ENCODE results near the gene LRRC41. TPM values are rescaled to one million over a fixed set of nuclear protein-coding genes. Genes with fewer than 3 reads are reported as not detected.
A peak's percentile ranks its signal among the peaks of the same experiment; 100 is the strongest.
"Not testable (repeated sequence)": the region's sequence is repeated elsewhere in the genome, so short reads cannot be mapped to it uniquely, and the experiment has no call there.

Gene LRRC41
- total and polyA plus RNA-seq, 2 of the 13 experiments (the other 11 are each of a cell fraction or from before 2014, with no cell fraction given), result 48.1 to 53.6 TPM

DNA sequence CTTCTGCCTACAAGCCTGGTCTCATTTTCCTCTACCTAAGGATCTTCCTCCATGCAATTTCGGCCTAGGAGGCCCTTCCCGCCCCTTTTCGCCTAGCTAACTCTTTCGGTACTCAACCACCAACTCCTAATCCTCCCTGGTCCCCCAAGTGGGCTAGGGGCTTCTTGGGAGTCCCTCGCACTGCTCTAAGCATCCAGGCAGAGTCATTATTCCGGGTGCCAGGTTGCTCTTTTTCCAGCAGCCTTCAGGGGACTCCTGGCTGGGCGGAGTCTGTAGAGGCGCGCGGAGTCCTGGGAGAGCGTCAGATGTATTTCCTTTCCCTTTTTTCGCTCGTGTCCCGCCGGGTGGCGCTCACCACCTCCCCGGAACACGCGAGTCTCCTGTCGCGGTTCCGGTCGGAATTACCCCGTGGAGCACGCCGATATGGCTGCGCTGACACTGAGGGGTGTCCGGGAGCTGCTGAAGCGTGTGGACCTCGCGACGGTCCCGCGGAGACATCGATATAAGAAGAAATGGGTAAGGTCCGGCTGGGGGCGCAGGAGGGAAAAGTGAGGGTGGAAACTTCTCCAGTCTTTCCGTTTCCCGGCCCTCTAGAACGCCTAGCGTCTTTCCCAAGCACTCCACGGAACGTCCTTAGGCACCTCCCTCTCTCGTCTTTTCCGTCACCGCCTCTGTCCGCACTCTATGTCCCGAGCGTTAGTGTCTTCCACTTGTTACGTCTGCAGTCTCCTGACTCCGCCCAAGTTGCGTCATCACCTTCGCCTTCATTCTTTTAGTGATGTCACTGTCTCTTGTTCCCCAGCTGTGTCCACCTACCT, 37.2 kb upstream of the LRRC41 start, which contains the start of gene NSUN4 (continued):
- no peak; a peak in 1 of 4 replicates for TF ChIP-seq REST (IDR thresholded peaks at IDR 0.05; ENCODE audit: borderline replicate concordance in 1 of 2, low read depth in 1 of 2, low read length in 2 of 2)
- TF ChIP-seq ZNF788 (CRISPR knock-in tag; IDR thresholded peaks at IDR 0.05; ENCODE audit: borderline replicate concordance), result peak; percentile 89; the same call in 1 of the 2 replicates
- TF ChIP-seq, protein P1, sequence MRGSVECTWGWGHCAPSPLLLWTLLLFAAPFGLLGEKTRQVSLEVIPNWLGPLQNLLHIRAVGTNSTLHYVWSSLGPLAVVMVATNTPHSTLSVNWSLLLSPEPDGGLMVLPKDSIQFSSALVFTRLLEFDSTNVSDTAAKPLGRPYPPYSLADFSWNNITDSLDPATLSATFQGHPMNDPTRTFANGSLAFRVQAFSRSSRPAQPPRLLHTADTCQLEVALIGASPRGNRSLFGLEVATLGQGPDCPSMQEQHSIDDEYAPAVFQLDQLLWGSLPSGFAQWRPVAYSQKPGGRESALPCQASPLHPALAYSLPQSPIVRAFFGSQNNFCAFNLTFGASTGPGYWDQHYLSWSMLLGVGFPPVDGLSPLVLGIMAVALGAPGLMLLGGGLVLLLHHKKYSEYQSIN (CRISPR knock-in tag; IDR thresholded peaks at IDR 0.05; ENCODE audit: borderline replicate concordance), result no peak
- TF ChIP-seq ZBTB1 (CRISPR knock-in tag; IDR thresholded peaks at IDR 0.05; ENCODE audit: borderline replicate concordance), result no peak
- peak; percentile 35; the same call in 1 of the 2 replicates for TF ChIP-seq PAX8 (CRISPR knock-in tag; IDR thresholded peaks at IDR 0.05; ENCODE audit: borderline replicate concordance)
- peak; percentile 64; the same call in 1 of the 2 replicates for TF ChIP-seq ZNF331 (CRISPR knock-in tag; IDR thresholded peaks at IDR 0.05)
- peak; percentile 42; the same call in 1 of the 2 replicates for TF ChIP-seq ZNF878 (CRISPR knock-in tag; IDR thresholded peaks at IDR 0.05)
- no peak for TF ChIP-seq EED (CRISPR knock-in tag; IDR thresholded peaks at IDR 0.05)
- no peak for TF ChIP-seq SMAD9 (CRISPR knock-in tag; IDR thresholded peaks at IDR 0.05)
- peak; percentile 74 for TF ChIP-seq FOXO1 (CRISPR knock-in tag; IDR thresholded peaks at IDR 0.05)
- TF ChIP-seq ZNF713 (CRISPR knock-in tag; IDR thresholded peaks at IDR 0.05), result no peak
- no peak for TF ChIP-seq AGO1 (IDR thresholded peaks at IDR 0.05; ENCODE audit: low read depth, low read length, poor library complexity, severe bottlenecking)
- no peak for TF ChIP-seq ZNF180 (CRISPR knock-in tag; IDR thresholded peaks at IDR 0.05; ENCODE audit: borderline replicate concordance, low read depth)

DNA sequence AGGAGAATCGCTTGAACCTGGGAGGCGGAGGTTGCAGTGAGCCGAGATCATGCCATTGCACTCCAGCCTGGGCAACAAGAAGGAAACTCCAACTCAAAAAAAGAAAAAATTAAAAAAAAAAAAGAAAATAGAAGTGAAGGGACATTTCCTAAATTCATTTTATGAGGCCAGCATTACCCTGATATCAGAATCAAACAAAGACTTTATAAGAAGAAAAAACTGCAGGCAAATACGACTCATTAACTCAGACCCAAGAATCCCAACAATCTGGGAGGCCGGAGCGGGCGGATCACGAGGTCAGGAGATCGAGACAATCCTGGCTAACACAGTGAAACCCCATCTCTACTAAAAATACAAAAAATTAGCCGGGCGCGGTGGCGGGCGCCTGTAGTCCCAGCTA, 34.0 kb upstream of the LRRC41 start:
- H3K27me3 ChIP-seq (ENCODE audit: control insufficient read depth in 1 of 2, insufficient read depth in 2 of 2, low read length in 2 of 2); H3K9ac ChIP-seq (ENCODE audit: insufficient read depth, low read depth, low read length); H2AFZ ChIP-seq (ENCODE audit: low read length); H3K9me3 ChIP-seq (ENCODE audit: low read length); intact Hi-C loops (cut with micrococcal nuclease; ENCODE audit: unreplicated experiment); FAIRE-seq; CTCF ChIA-PET (ENCODE audit: low intra/inter-chr PET ratio, low total read pairs); BruUV-seq (replicated peaks); in situ Hi-C loops (cut with HindIII; ENCODE audit: extremely low pct_ligation_motif_present, low pct_unique_long_range_greater_than_20kb); H4K20me1 ChIP-seq (ENCODE audit: insufficient read depth, low read length); H3K27ac ChIP-seq (ENCODE audit: extremely low read length, insufficient read depth, low read length); ATAC-seq; POLR2A ChIA-PET; DNase-seq (ENCODE audit: low spot score); H3K4me2 ChIP-seq (ENCODE audit: low read depth, low read length); H3K4me3 ChIP-seq (replicated peaks in 1 of 3; ENCODE audit: insufficient read depth in 1 of 3, low read depth in 2 of 3, low read length in 3 of 3); H3K36me3 ChIP-seq (replicated peaks in 1 of 2; ENCODE audit: control insufficient read depth in 1 of 2, insufficient read depth in 2 of 2, low read length in 2 of 2): not testable (repeated sequence)
- Histone ChIP-seq H3K4me1 (ENCODE audit: insufficient read depth, low read length) (peaks cover 31% of the 10 kb centered on the region), H3K79me2 (ENCODE audit: insufficient read depth, low read length) (peaks cover 17% of the 10 kb centered on the region)
- 82% methylated on average over 14 of the region's 14 CpGs for WGBS (ENCODE audit: low lambda C conversion rate)
